NK-92 (cell line): Measurements from ENCODE around the gene SNRNP25.
"Not testable (repeated sequence)": the region's sequence is repeated elsewhere in the genome, so short reads cannot be mapped to it uniquely, and the experiment has no call there.

ENCODE experiments used
- DNase-seq: peaks from one replicate; lab custom pipeline; 2025; ENCODE audit not compliant: unreplicated experiment; lab: John Stamatoyannopoulos, UW

Gene SNRNP25

DNA sequence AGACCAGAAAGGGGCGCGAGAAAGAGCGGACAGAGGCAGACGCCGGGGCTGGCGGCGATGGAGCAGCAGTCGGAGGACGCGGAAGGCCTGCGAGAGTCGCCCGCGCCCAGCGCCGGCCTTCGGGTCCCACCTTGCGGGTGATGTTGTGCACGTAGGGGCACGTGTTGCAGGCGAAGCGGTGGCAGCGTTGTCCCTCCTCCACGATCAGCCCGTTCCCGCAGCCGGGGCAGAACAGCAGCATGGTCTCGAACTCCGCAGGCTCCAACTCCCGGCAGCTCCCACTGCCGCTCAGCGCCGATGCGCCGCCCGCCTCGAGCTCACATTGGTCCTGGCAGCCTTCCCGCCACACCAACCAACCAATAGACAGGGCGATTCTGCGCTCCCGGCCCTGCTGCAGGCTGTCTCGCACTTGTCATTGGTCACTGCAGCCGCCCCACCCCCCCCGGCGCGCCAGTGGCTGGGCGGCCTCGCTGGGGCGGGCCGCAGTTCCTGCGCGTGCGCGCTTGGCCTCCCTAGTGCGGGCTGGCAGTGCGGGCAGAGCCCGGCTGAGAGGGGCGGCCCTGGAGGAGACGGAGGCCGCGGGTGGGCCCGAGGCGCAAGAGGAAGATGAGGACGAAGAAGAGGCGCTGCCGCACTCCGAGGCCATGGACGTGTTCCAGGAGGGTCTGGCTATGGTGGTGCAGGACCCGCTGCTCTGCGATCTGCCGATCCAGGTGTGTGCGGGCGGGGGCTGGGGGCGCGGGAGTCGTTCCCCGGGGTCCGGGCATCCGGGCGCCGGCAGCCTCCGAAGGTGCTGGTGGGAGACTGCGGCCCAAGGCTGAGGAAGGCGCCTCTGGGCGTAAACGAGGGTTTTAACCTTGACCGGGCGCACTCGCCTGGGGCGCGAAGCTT is at the start of gene SNRNP25, which contains the start of gene POLR3K:
TSS of gene SNRNP25 (plus strand) at position 483 of the 891 bp plus-strand sequence. CDS start at position 672, 189 bp downstream.
TSS of gene POLR3K (minus strand) at position 263 of the 891 bp plus-strand sequence. CDS start at position 241, 22 bp downstream.
- DNase-seq: peak; percentile 96

DNA sequence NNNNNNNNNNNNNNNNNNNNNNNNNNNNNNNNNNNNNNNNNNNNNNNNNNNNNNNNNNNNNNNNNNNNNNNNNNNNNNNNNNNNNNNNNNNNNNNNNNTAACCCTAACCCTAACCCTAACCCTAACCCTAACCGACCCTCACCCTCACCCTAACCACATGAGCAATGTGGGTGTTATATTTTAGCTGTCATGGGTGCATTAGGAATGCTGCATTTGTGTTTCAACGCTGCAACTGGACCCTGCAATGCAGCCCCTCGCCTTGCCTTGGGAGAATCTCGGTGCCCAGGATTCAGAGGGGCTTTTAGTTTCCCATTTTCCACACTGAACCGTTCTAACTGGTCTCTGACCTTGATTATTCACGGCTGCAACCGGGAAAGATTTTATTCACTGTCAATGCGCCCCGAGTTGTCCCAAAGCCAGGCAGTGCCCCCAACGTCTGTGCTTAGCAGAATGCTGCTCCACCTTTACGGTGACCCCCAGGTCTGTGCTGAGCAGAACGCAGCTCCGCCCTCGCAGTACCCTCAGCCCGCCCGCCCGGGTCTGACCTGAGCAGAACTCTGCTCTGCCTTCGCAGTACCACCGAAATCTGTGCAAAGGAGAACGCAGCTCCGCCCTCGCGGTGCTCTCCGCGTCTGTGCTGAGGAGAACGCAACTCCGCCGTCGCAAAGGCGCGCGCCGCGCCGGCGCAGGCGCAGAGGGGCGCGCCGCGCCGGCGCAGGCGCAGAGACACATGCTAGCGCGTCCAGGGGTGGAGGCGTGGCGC is 43.5 kb upstream of the SNRNP25 start:
- no peak for DNase-seq

DNA sequence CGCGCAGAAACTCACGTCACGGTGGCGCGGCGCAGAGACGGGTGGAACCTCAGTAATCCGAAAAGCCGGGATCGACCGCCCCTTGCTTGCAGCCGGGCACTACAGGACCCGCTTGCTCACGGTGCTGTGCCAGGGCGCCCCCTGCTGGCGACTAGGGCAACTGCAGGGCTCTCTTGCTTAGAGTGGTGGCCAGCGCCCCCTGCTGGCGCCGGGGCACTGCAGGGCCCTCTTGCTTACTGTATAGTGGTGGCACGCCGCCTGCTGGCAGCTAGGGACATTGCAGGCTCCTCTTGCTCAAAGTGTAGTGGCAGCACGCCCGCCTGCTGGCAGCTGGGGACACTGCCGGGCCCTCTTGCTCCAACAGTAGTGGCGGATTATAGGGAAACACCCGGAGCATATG is 42.9 kb upstream of the SNRNP25 start:
- not testable (repeated sequence) for DNase-seq

DNA sequence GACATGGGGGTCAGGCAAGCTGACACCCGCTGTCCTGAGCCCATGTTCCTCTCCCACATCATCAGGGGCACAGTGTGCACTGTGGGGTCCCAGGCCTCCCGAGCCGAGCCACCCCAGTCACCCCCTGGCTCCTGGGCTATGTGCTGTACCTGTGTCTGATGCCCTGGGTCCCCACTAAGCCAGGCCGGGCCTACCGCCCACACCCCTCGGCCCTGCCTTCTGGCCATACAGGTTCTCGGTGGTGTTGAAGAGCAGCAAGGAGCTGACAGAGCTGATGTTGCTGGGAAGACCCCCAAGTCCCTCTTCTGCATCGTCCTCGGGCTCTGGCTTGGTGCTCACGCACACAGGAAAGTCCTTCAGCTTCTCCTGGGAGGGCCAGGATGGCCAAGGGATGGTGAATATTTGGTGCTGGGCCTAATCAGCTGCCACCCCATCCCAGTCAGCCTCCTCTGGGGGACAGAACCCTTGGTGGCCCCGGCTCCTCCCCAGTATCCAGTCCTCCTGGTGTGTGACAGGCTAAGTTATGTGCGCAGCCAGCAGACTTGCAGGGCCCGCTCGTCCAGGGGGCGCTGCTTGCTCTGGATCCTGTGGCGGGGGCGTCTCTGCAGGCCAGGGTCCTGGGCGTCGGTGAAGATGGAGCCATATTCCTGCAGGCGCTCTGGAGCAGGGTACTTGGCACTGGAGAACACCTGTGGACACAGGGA is 36.4 kb upstream of the SNRNP25 start:
- DNase-seq: not testable (repeated sequence)

DNA sequence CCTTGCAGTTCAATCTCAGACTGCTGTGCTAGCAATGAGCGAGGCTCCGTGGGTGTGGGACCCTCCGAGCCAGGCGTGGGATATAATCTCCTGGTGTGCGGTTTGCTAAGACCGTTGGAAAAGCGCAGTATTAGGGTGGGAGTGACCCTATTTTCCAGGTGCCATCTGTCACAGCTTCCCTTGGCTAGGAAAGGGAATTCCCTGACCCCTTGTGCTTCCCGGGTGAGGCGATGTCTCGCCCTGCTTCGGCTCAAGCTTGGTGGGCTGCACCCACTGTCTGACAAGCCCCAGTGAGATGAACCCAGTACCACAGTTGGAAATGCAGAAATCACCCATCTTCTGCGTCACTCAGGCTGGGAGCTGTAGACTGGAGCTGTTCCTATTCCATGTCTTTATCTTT is 32.7 kb upstream of the SNRNP25 start:
- not testable (repeated sequence) for DNase-seq

DNA sequence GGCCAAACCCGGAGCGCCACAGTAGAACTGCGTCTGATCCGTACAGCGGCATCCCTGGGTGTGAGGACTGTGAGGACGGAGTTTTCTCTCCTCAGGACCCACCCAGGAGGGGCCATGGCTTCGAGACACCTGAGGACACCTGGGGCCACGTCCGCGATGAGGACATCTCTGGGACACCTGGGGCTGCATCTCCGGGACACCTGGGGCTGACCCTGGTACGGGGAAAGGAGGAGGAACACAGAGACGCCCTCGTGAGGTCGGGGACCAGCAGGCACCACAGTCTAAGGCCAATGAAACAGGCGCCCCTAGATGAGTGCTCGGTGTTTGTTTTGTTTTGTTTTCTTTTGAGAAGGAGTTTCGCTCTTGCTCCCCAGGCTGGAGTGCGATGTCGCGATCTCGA is 29.5 kb upstream of the SNRNP25 start:
- DNase-seq: not testable (repeated sequence)

DNA sequence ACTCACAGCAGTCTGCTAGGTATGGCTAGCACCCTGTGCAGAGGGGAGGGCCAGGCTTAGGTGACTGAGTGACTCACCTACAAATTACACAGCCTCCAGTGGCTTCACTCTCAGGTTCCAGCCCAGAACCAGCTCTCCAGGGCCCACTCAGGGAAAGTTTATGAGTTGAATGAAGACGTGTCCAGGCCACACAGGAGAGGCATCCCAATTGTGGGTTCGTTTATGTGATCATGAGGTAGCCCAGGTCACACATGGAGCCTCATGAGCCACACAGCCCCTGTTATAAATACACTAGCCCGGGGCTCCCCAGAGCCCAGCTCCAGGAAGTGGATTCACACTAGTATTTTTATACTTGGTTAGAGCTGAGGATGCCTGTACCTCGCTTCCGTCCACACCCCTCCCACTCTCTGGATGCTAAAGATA is 27.7 kb upstream of the SNRNP25 start:
- not testable (repeated sequence) for DNase-seq

DNA sequence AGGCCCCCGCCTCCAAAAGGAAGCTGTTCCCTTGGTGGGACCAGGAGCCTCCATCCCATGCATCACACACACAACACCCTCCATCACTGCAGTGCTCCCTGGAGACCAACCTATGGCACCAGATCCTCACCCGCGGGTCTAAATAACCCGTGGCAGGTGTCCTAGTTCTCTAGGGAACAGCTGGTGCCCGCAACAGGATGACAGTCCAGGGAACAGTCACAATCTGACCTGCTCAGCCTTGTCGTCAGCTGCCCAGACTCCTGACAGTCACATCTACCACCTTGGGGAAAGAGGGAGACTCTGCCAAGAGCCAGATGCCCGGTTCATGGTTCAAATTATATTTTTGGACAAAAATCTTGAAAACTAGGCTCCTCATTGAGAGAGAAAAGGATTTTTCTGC is 23.0 kb upstream of the SNRNP25 start:
- not testable (repeated sequence) for DNase-seq

DNA sequence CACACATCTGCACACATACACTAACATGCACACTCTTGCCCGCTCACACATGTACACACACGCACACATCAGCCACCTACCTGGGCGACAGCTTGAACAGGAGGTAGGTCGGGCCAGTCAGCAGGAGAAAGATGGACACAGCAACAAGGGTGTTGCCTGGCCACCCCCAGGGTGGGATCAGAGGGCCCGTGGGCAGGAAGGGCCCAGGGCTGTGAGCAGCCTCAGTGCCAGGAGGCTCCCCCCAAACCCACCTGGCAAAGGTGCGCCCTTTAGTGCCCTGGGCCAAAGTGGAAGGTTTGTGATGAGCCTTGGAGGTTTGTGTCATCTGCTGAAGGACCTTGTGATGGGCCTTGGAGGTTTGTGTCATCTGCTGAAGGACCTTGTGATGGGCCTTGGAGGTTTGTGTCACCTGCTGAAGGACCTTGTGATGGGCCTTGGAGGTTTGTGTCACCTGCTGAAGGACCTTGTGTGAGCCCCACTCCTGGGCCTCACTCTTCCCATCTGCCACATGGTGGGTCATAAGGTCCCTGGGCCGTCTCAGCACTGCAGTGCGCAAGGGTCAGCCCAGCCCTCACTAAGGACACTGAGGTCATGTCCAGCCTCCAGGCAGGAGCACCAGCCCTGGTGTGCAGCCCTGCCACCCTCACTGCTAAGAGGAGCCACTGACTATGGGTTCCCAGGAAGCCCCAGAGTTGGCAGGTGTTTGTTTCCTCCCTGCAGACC is 20.3 kb upstream of the SNRNP25 start:
- DNase-seq: not testable (repeated sequence)

DNA sequence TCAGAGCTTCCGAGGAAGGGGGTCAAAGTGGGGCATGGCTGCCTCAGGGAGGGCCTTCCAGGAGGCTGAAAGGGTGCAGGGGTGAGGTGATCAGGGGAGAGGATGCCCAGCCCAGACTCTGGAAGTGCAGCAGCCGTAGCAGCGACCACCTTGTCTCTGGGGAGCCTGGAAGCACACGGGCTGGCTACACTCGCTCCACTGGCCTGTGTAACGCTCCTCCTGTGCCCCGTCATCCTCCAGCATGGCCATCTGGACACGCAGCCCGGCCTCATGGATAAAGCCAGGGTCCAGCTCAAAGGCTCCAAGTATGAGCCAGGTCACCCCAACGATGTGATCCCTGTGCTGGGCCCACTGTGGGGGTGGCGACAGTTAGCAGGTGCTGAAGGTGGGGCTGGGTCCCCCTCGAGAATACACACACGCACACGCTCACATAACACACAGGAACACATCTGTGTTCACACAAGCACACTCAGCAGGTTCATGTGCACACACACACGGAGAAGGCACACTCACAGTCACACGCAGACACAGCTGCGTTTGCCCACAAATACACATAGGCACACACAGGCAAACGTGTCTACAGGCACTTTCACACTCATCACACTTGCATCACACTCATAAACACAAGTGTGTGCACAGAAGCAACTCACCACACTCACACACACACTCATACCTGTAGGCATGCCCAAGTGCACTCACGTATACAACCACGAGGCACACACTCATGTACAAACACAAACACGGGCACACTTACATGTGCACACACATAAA is 19.6 kb upstream of the SNRNP25 start:
- DNase-seq: no peak

DNA sequence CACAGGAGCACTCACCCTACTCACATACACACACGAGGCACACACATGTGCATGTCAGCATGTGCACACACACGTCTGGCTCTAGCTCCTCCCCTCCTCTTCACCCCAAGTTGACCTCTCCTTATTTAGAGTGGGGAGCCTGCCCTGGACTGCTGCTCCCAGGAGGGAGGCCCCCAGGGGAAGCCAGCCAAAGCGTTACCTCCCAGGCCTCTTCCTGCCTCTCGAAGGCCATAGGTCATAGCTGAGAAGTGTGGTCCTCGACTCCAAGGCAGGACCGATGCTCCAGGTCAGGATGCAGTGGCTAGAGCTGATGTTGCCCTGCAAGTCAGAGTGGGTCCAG is 19.0 kb upstream of the SNRNP25 start:
- DNase-seq: no peak

DNA sequence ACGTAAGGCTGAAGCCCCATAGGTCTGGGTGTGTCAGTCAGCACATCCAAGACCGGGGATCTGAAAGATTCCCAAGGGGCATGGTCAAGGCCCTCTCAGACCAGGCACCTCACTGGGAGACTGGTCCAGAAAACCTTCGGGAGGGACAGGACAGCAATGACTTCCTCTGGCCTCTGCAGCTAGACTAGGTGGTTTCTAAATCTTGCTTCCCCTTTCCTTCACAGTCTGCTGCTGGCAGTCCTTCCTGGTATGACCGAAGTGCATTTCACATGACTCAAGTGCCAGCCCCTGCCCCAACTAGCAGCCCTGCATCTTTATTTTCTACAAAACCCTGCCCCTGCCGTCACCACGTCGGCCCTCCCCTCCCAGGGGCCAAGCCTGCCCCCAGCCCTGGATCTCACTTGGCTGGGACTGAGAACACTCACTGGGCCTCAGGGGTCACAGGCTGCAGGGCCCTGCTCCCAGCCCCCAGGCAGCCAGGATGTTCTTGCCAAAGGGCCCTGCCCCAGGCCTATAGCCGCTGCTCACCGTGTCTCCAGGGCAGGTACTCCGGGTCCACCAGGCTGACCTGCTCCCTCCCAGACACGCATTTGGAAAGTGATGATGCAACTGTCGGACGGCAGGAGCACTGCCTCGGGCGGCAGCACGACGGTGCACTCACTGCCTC is 18.5 kb upstream of the SNRNP25 start:
- DNase-seq: no peak

DNA sequence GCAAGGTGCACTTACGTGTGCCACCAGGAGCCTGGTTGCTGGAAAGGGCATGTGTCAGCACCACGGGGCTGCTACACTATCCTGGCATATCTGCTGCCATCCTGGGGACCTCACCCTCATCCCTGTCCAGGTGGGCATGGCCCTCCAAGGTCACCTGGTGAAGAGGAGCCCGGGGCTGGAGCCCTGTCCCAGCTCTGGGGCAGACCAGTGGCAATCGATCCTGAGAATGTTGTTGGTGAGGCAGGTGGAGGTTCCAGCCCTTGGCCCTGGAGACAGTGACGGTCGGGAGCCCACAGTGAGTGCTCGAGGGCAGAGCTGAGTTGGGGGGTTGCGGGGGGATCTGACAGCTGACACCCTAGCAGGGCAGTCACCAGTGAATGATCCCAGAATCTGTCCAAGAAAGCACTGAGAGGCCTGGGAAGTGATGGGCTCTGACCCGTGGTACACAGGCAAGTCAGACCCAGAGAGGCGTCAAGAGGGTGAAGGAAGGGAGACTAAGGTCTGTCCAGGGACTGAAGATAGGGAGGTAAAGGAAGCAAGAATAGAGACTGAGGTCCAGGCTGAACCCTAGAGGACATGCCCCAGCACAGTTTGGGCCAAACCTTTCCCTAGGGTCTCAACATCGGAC is 17.8 kb upstream of the SNRNP25 start:
- DNase-seq: no peak

DNA sequence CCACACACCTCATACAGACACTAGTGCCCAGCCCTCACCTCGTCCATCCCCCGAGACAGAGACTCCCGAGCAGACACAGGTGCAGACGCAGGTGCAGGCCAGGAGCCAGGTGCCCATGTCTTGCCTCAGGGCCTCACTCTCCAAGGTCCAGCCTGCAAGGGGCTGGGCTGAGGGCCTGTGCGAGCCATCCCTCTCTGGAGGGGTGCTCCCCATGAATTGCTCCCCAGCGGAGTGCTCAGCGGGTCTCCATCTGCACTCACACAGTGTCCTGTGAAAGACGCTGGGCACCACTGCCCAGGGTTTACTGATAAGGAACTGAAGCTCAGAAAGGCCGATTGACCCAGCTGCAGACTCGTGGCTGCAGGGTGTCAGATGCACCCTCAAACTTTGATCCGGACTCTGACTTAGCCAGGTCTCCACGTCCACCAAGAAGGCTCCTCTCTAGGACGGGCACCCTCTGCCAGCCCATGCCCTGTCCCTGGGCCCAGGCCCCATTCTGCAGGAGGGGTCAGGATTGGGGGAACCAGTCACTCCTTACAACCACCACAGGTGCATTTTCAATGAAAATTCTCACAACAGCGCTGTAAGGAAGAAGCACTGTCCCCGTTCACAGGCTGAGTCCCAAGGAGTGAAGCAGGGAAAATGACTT is 17.2 kb upstream of the SNRNP25 start:
- DNase-seq: no peak

DNA sequence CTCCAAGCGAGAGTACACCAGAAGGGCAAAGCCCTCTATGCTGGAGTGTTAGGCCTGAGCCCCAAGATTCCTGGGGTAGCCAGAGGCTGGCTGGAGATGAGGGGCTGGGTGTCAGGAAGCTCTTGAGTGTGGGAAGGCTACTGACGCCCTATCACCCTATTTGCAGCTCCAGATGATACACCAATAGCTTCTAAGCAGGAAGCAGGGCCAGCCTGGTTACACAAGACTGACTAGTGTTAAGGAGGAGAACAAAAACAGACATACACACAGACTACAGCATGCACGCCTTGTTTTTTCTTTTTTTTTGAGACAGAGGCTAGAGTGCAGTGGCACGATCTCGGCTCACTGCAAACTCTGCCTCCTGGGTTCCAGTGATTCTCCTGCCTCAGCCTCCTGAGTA is 16.1 kb upstream of the SNRNP25 start:
- DNase-seq: no peak

DNA sequence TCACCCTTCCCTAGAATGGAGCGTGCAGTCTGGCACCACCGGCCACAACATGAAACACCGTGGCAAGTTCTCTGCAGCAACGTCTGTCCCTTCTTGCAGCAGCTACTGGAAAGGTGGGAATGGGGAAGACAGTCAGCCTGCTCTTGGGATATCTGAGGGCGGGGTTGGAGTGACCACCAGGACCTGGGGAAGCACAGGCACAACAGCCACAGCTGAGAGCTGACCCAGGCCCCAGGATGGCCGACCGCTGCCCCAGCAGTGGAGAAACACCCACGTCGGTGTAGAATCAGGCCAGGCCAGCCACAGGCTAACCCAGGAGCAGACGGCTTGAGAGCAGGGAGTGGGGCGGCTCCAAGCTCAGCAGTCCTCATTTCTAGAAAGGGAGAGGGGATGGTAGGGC is 15.4 kb upstream of the SNRNP25 start:
- DNase-seq: not testable (repeated sequence)

DNA sequence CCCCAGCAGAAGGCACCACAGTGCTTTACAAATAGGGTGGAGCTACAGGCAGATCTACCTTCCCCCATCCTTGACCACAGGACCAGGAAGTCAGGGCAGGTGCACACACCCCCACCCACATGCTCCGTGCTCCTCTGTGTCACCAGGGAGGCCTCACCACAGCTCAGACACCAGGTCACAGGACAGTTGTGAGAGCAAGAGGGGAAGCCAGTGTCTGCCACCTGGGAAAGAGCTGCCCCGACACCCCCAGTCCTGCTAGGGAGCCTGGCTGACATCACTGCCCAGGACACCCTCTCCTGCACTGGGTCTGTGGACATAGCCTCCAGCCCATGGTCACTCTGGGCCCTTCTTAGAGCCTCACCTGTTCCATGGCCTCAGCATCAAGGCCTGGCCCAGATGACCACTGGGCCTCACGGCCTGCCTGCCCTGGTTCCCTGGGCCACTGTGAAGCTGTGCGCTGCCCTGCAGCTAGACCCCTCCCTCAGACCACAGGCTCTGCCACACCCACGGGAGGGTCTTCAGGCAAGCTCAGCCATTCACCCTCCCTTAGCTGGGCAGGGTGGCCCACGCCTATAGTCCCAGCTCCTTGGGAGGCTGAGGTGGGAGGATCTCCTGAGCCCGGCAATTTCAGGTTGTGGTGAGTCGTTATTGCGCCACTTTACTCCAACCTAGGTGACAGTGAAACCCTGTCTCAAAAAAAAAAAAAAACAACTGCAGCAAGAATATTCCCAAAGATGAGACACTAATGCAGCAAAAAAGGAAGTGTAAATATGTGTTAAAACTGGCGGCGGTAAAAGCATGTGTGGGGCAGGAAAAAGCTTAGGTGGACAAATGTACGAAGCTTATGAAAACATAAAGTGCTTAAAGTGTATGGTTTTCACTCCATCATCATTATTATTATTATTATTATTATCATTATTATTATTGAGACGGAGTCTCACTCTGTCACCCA is 14.4 kb upstream of the SNRNP25 start:
- DNase-seq: no peak
